Keratinocyte (primary cell): ENCODE measurements around the gene TNS1. TPM values are rescaled to one million over a fixed set of nuclear protein-coding genes. Genes with fewer than 3 reads are reported as not detected.

ENCODE experiments used
- DNase-seq: peaks from one replicate; pipeline ENCODE4 v3.0.0-alpha.2; 2011; ENCODE audit warnings: low read depth, missing footprints, low spot score
- FAIRE-seq: peaks from 2 replicates; lab custom pipeline; 2011; peaks lifted over from hg19 to GRCh38; lab: Jason Lieb, UNC
- H2AFZ ChIP-seq: 2 replicates; pipeline ENCODE4 v1.6.0; 2012; ENCODE audit warnings: low read length, control low read depth, inconsistent platforms; ENCODE audit not compliant: control insufficient read depth
- H3K27ac ChIP-seq: 2 replicates; pipeline ENCODE4 v1.5.1; 2011; ENCODE audit warnings: low read length; ENCODE audit not compliant: control insufficient read depth, insufficient read depth
- H3K27me3 ChIP-seq: 3 replicates; pipeline ENCODE4 v1.6.0; 2011; ENCODE audit warnings: low read length; ENCODE audit not compliant: control insufficient read depth, insufficient read depth; ENCODE audit errors: extremely low read depth
- H3K36me3 ChIP-seq, 2 experiments: 2 replicates in 1 of 2; 3 replicates in 1 of 2; pipeline ENCODE4 v1.5.1; 2011; ENCODE audit warnings: low read length in 2 of 2, mild to moderate bottlenecking in 1 of 2; ENCODE audit not compliant: control insufficient read depth in 2 of 2, insufficient read depth in 2 of 2; ENCODE audit errors: extremely low read depth in 1 of 2
- H3K4me1 ChIP-seq: 3 replicates; pipeline ENCODE4 v1.5.1; 2011; ENCODE audit warnings: low read length; ENCODE audit not compliant: control insufficient read depth, insufficient read depth; ENCODE audit errors: extremely low read depth
- H3K4me2 ChIP-seq: 3 replicates; pipeline ENCODE4 v1.6.0; 2011; ENCODE audit warnings: low read depth, low read length; ENCODE audit not compliant: control insufficient read depth, insufficient read depth; ENCODE audit errors: extremely low read depth
- H3K4me3 ChIP-seq, 3 experiments: fragments of 200-600 bp in 1 of 3; sonication (generic) in 1 of 3; 2 replicates in 2 of 3; 3 replicates in 1 of 3; pipeline ENCODE4 v1.5.1; 2011 to 2016; ENCODE audit warnings: low read length in 3 of 3, mild to moderate bottlenecking in 3 of 3, control low read depth in 2 of 3, inconsistent platforms in 1 of 3, low read depth in 1 of 3, mixed read lengths in 1 of 3, mixed run types in 1 of 3, moderate library complexity in 1 of 3; ENCODE audit not compliant: control insufficient read depth in 2 of 3, insufficient read depth in 2 of 3; ENCODE audit errors: extremely low read depth in 1 of 3
- H3K79me2 ChIP-seq: 2 replicates; pipeline ENCODE4 v1.6.0; 2012; ENCODE audit warnings: low read length; ENCODE audit not compliant: control insufficient read depth, insufficient read depth
- H3K9ac ChIP-seq: 3 replicates; pipeline ENCODE4 v1.6.0; 2011; ENCODE audit warnings: low read length; ENCODE audit not compliant: control insufficient read depth, insufficient read depth; ENCODE audit errors: extremely low read depth
- H3K9me1 ChIP-seq: 3 replicates; pipeline ENCODE4 v1.6.0; 2011; ENCODE audit warnings: low read length; ENCODE audit not compliant: control insufficient read depth, insufficient read depth; ENCODE audit errors: extremely low read depth
- H3K9me3 ChIP-seq: 2 replicates; pipeline ENCODE4 v1.5.1; 2012; ENCODE audit warnings: low read depth, low read length; ENCODE audit not compliant: control insufficient read depth
- H4K20me1 ChIP-seq: 3 replicates; pipeline ENCODE4 v1.6.0; 2011; ENCODE audit warnings: low read length; ENCODE audit not compliant: control insufficient read depth, insufficient read depth; ENCODE audit errors: extremely low read depth
- CTCF ChIP-seq, 3 experiments: IDR thresholded peaks in 1 of 3; conservative IDR thresholded peaks in 1 of 3; optimal IDR thresholded peaks in 1 of 3; 2 replicates in 2 of 3; 3 replicates in 1 of 3; pipeline versions ENCODE3 to v1.5.1; 2011; ENCODE audit warnings: low read length in 3 of 3, mild to moderate bottlenecking in 3 of 3, moderate library complexity in 2 of 3, control low read depth in 1 of 3, inconsistent platforms in 1 of 3; ENCODE audit not compliant: insufficient read depth in 2 of 3; ENCODE audit errors: extremely low read depth in 1 of 3
- EZH2 ChIP-seq: IDR thresholded peaks from one replicate; pipeline ENCODE4 v1.6.1; 2012; ENCODE audit warnings: inconsistent platforms, mild to moderate bottlenecking, low read length, moderate library complexity
- dilution Hi-C: fragments of 300-500 bp; cut with MboI; formaldehyde crosslinking; loops from one replicate; pipeline ENCODE4 v1.7.0; 2020; ENCODE audit warnings: low sequenced_read_pairs; ENCODE audit not compliant: extremely low pct_ligation_motif_present
- polyA plus RNA-seq, 5 experiments: library from polyadenylated mRNA; depleted of rRNA in 3 of 5; stranded (reverse) in 3 of 5; stranded (forward) in 1 of 5; unstranded in 1 of 5; fragments of >200 nt; gene quantifications; 1 replicate in 1 of 5; 2 replicates in 3 of 5; 3 replicates in 1 of 5; pipeline versions ENCODE4 v1.2.1 to v1.2.3, GENCODE V29; 2011 to 2012; ENCODE audit warnings: missing spikeins in 2 of 5, low read depth in 1 of 5, low replicate concordance in 1 of 5

The TNS1 gene
- polyA plus RNA-seq, 1 donor (not counting 4 experiments of a cell fraction or from before 2014, with no cell fraction given): 2.5 TPM

- Histone ChIP-seq H3K79me2 (no peaks in the 10 kb centered on the region), H3K4me2 (no peak overlapping the region), H3K9me1 (no peaks in the 10 kb centered on the region), H3K36me3 (no peaks in the 10 kb centered on the region), H3K9me3 (no peaks in the 10 kb centered on the region), H3K4me3 (no peak overlapping the region), H3K9ac (no peak overlapping the region), H3K27me3 (peaks cover 41% of the 10 kb centered on the region), H3K4me1 (no peaks in the 10 kb centered on the region), H4K20me1 (no peaks in the 10 kb centered on the region), H3K27ac (no peak overlapping the region), H2AFZ (no peak overlapping the region)
- no peak for FAIRE-seq
- TF ChIP-seq CTCF (optimal IDR thresholded peaks at IDR 0.05 in 1 of 3, IDR thresholded peaks at IDR 0.05 in 1 of 3, conservative IDR thresholded peaks at IDR 0.05 in 1 of 3; ENCODE audit: extremely low read depth in 1 of 3, insufficient read depth in 2 of 3, low read length in 3 of 3) (no peak), EZH2 (no peak)
- dilution Hi-C loops: no loop called here
- no peak for DNase-seq
Measured at GRCh38 chr2:217976301-217976700, 26.5 kb downstream of the TNS1 start.

GRCh38 chr2:217975626-217976025, 27.2 kb downstream of the TNS1 start:
- Histone ChIP-seq H3K9me3 (no peaks in the 10 kb centered on the region), H3K4me2 (no peak overlapping the region), H2AFZ (no peak overlapping the region), H3K4me1 (no peaks in the 10 kb centered on the region), H3K9me1 (no peaks in the 10 kb centered on the region), H3K27me3 (peaks cover 41% of the 10 kb centered on the region), H3K27ac (no peak overlapping the region), H3K79me2 (no peaks in the 10 kb centered on the region), H3K36me3 (no peaks in the 10 kb centered on the region), H3K4me3 (no peak overlapping the region), H3K9ac (no peak overlapping the region), H4K20me1 (no peaks in the 10 kb centered on the region)
- dilution Hi-C loops: no loop called here
- no peak for FAIRE-seq
- TF ChIP-seq EZH2: no peak
- no peak for DNase-seq

- Histone ChIP-seq H4K20me1 (no peaks in the 10 kb centered on the region), H2AFZ (no peak overlapping the region), H3K27ac (no peak overlapping the region), H3K9ac (no peak overlapping the region), H3K36me3 (no peaks in the 10 kb centered on the region), H3K4me2 (no peak overlapping the region), H3K79me2 (no peaks in the 10 kb centered on the region), H3K9me3 (no peaks in the 10 kb centered on the region), H3K9me1 (no peaks in the 10 kb centered on the region), H3K4me3 (no peak overlapping the region), H3K4me1 (no peaks in the 10 kb centered on the region), H3K27me3 (peaks cover 37% of the 10 kb centered on the region)
- dilution Hi-C loops: no loop called here
- DNase-seq: no peak
- no peak for TF ChIP-seq EZH2
- TF ChIP-seq CTCF (optimal IDR thresholded peaks at IDR 0.05 in 1 of 3, IDR thresholded peaks at IDR 0.05 in 1 of 3, conservative IDR thresholded peaks at IDR 0.05 in 1 of 3; ENCODE audit: extremely low read depth in 1 of 3, insufficient read depth in 2 of 3, low read length in 3 of 3): no peak
- no peak for FAIRE-seq
Measured at GRCh38 chr2:217974389-217975005, 28.3 kb downstream of the TNS1 start.
